Fibroblast of skin of left quadriceps (primary cell): ENCODE data around the gene DARS1.

ENCODE experiments used
- DNase-seq, 2 experiments: peaks; one replicate each; pipeline ENCODE4 v3.0.0-alpha.2; 2013; ENCODE audit warnings: low read depth in 2 of 2

The DARS1 gene

GRCh38 chr2:135985018-135985825, at the start of gene DARS1:
Gene DARS1, minus strand, starts transcription at chr2:135985626. Its CDS starts 158 bp downstream, at chr2:135985468.
- peak; percentile 85 for DNase-seq

- DNase-seq = no peak
Observed at GRCh38 chr2:136034629-136035028, 49.2 kb upstream of the DARS1 start.

GRCh38 chr2:136032817-136033535, 47.5 kb upstream of the DARS1 start:
- DNase-seq = no peak

- no peak for DNase-seq
Observed at GRCh38 chr2:136032192-136032591, 46.8 kb upstream of the DARS1 start.

GRCh38 chr2:136031711-136032110, 46.3 kb upstream of the DARS1 start:
- DNase-seq = no peak

- no peak for DNase-seq
Observed at GRCh38 chr2:136030406-136030805, 45.0 kb upstream of the DARS1 start.

GRCh38 chr2:136029149-136029548, 43.7 kb upstream of the DARS1 start:
- DNase-seq = no peak

- DNase-seq = no peak
Observed at GRCh38 chr2:136028001-136028400, 42.6 kb upstream of the DARS1 start.

- no peak for DNase-seq
Observed at GRCh38 chr2:136027112-136027511, 41.7 kb upstream of the DARS1 start.

- peak in 1 of 2 experiments; percentile 9 for DNase-seq
Observed at GRCh38 chr2:136025057-136025973, 39.9 kb upstream of the DARS1 start.

GRCh38 chr2:136024616-136025015, 39.2 kb upstream of the DARS1 start:
- DNase-seq = no peak

GRCh38 chr2:136024185-136024584, 38.8 kb upstream of the DARS1 start:
- no peak for DNase-seq

GRCh38 chr2:136023416-136023815, 38.0 kb upstream of the DARS1 start:
- DNase-seq = no peak

GRCh38 chr2:136022396-136023146, 37.1 kb upstream of the DARS1 start:
- DNase-seq = no peak

GRCh38 chr2:136021976-136022375, 36.5 kb upstream of the DARS1 start:
- no peak for DNase-seq

GRCh38 chr2:136021406-136021805, 36.0 kb upstream of the DARS1 start:
- DNase-seq = no peak

GRCh38 chr2:136020831-136021230, 35.4 kb upstream of the DARS1 start:
- no peak for DNase-seq

GRCh38 chr2:136019825-136020224, 34.4 kb upstream of the DARS1 start:
- no peak for DNase-seq

- no peak for DNase-seq
Observed at GRCh38 chr2:136019306-136019705, 33.9 kb upstream of the DARS1 start.

GRCh38 chr2:136017786-136018185, 32.4 kb upstream of the DARS1 start:
- no peak for DNase-seq

- no peak for DNase-seq
Observed at GRCh38 chr2:136016836-136017235, 31.4 kb upstream of the DARS1 start.
